Loucy (cell line): ENCODE results near the gene CYP2A13.
"Not testable (repeated sequence)": the region's sequence is repeated elsewhere in the genome, so short reads cannot be mapped to it uniquely, and the experiment has no call there.

Source experiments
- CTCF ChIP-seq: fragments of 200-600 bp; sonication (generic); conservative IDR thresholded peaks from 2 replicates; pipeline ENCODE4 v1.5.1; 2014; ENCODE audit warnings: mild to moderate bottlenecking, antibody characterized with exemption, low read length
- EZH2phosphoT487 ChIP-seq: fragments of 200-600 bp; IDR thresholded peaks from 2 replicates; pipeline ENCODE4 v1.6.1; 2018; ENCODE audit warnings: antibody characterized with exemption, mild to moderate bottlenecking, moderate library complexity, borderline replicate concordance

- TF ChIP-seq EZH2phosphoT487, CTCF: not testable (repeated sequence)
Measured at GRCh38 chr19:41053331-41053730, 34.9 kb upstream of the CYP2A13 start.
